CD4-positive, alpha-beta T cell treated with Interleukin-4 for 4 hours (primary cell): ENCODE measurements around the gene SLC19A1.

Experiments
- DNase-seq: peaks from one replicate; pipeline ENCODE4 v3.0.0-alpha.2; 2020

SLC19A1 gene

GRCh38 chr21:45461806-45462341 lies 80.4 kb downstream of the SLC19A1 start:
- DNase-seq, result no peak

GRCh38 chr21:45461369-45461750 lies 80.9 kb downstream of the SLC19A1 start:
- DNase-seq, result no peak

- no peak for DNase-seq
These were observed 81.5 kb downstream of the SLC19A1 start for GRCh38 chr21:45460611-45461368.

- DNase-seq, result no peak
These were observed 82.2 kb downstream of the SLC19A1 start for GRCh38 chr21:45460011-45460565.

GRCh38 chr21:45459171-45460010 lies 82.8 kb downstream of the SLC19A1 start:
- no peak for DNase-seq

GRCh38 chr21:45458281-45459170 lies 83.7 kb downstream of the SLC19A1 start:
- DNase-seq, result no peak

GRCh38 chr21:45457832-45458172 lies 84.4 kb downstream of the SLC19A1 start:
- DNase-seq, result no peak

GRCh38 chr21:45457161-45457831 lies 84.9 kb downstream of the SLC19A1 start:
- no peak for DNase-seq

- no peak for DNase-seq
These were observed 85.6 kb downstream of the SLC19A1 start for GRCh38 chr21:45456584-45457160.

GRCh38 chr21:45455674-45456583 lies 86.3 kb downstream of the SLC19A1 start:
- no peak for DNase-seq

- DNase-seq, result no peak
These were observed 87.1 kb downstream of the SLC19A1 start for GRCh38 chr21:45454926-45455673.

- no peak for DNase-seq
These were observed 87.9 kb downstream of the SLC19A1 start for GRCh38 chr21:45454060-45454925.

GRCh38 chr21:45453308-45453950 lies 88.8 kb downstream of the SLC19A1 start:
- DNase-seq, result no peak

- no peak for DNase-seq
These were observed 89.4 kb downstream of the SLC19A1 start for GRCh38 chr21:45452696-45453307.

- DNase-seq, result no peak
These were observed 90.5 kb downstream of the SLC19A1 start for GRCh38 chr21:45451771-45452182.

GRCh38 chr21:45451091-45451740 lies 91.0 kb downstream of the SLC19A1 start:
- DNase-seq, result no peak

- no peak for DNase-seq
These were observed 91.7 kb downstream of the SLC19A1 start for GRCh38 chr21:45450423-45451090.
